Fibroblast of lung (primary cell): Measurements from ENCODE around the gene KRT4. TPM values are rescaled to one million over a fixed set of nuclear protein-coding genes. Genes with fewer than 3 reads are reported as not detected.

ENCODE experiments used
- DNase-seq, 2 donors: peaks; one replicate each; pipeline versions ENCODE4 v3.0.0 to v3.0.0-alpha.2; 2010; ENCODE audit warnings: low read depth in 2 of 2
- H2AFZ ChIP-seq: 2 replicates; pipeline ENCODE4 v1.5.1; 2012; ENCODE audit warnings: low read length, control low read depth, inconsistent platforms
- H3K27ac ChIP-seq: 2 replicates; pipeline ENCODE4 v1.5.1; 2011; ENCODE audit warnings: low read length, control low read depth; ENCODE audit not compliant: insufficient read depth
- H3K27me3 ChIP-seq: 2 replicates; pipeline ENCODE4 v1.5.1; 2011; ENCODE audit warnings: mild to moderate bottlenecking, low read length; ENCODE audit not compliant: control insufficient read depth, insufficient read depth
- H3K36me3 ChIP-seq: 2 replicates; pipeline ENCODE4 v1.5.1; 2011; ENCODE audit warnings: low read length; ENCODE audit not compliant: control insufficient read depth, insufficient read depth
- H3K4me1 ChIP-seq: 2 replicates; pipeline ENCODE4 v1.5.1; 2011; ENCODE audit warnings: low read length; ENCODE audit not compliant: control insufficient read depth, insufficient read depth; ENCODE audit errors: extremely low read depth
- H3K4me2 ChIP-seq: 2 replicates; pipeline ENCODE4 v1.5.1; 2011; ENCODE audit warnings: low read length, control low read depth; ENCODE audit not compliant: insufficient read depth; ENCODE audit errors: extremely low read depth
- H3K4me3 ChIP-seq, 4 experiments: fragments of 200-600 bp in 1 of 4; sonication (generic) in 1 of 4; replicated peaks in 1 of 4; 2 replicates each; pipeline ENCODE4 v1.5.1; 2011 to 2016; ENCODE audit warnings: low read length in 4 of 4, low read depth in 3 of 4, mild to moderate bottlenecking in 3 of 4, control low read depth in 2 of 4, inconsistent platforms in 1 of 4, mixed read lengths in 1 of 4; ENCODE audit not compliant: insufficient read depth in 1 of 4; ENCODE audit errors: control extremely low read depth in 1 of 4
- H3K79me2 ChIP-seq: 2 replicates; pipeline ENCODE4 v1.5.1; 2012; ENCODE audit warnings: mild to moderate bottlenecking, low read length, inconsistent platforms; ENCODE audit not compliant: control insufficient read depth, insufficient read depth
- H3K9ac ChIP-seq: 2 replicates; pipeline ENCODE4 v1.5.1; 2011; ENCODE audit warnings: mild to moderate bottlenecking, low read length, control low read depth; ENCODE audit not compliant: insufficient read depth
- H3K9me3 ChIP-seq: 2 replicates; pipeline ENCODE4 v1.5.1; 2012; ENCODE audit warnings: low read depth, low read length; ENCODE audit not compliant: control insufficient read depth, insufficient read depth
- H4K20me1 ChIP-seq: 2 replicates; pipeline ENCODE4 v1.5.1; 2011; ENCODE audit warnings: low read length; ENCODE audit not compliant: control insufficient read depth, insufficient read depth; ENCODE audit errors: extremely low read depth
- EZH2 ChIP-seq: IDR thresholded peaks from 2 replicates; pipeline ENCODE4 v1.5.1; 2012; ENCODE audit warnings: low read length, control low read depth, mild to moderate bottlenecking; ENCODE audit errors: missing control alignments
- polyA plus RNA-seq, 2 donors: library from polyadenylated mRNA; depleted of rRNA in 1 of 2; stranded (reverse) in 1 of 2; unstranded in 1 of 2; fragments of >200 nt; gene quantifications; 2 replicates each; pipeline ENCODE4 v1.2.1, GENCODE V29; 2011 to 2012; ENCODE audit warnings: missing spikeins in 1 of 2
- total RNA-seq: library from RNA; depleted of rRNA; stranded (reverse); fragments of >200 nt; gene quantifications from 2 replicates; pipeline ENCODE4 v1.2.1, GENCODE V29; 2014
- TF ChIP-seq, protein P1 (sequence below), 2 donors: IDR thresholded peaks in 1 of 2; conservative IDR thresholded peaks in 1 of 2; 1 replicate in 1 of 2; 2 replicates in 1 of 2; pipeline ENCODE4 v1.5.1; 2011 to 2012; ENCODE audit warnings: low read length in 2 of 2, control low read depth in 1 of 2, inconsistent platforms in 1 of 2, low read depth in 1 of 2, mild to moderate bottlenecking in 1 of 2

Gene KRT4
- total and polyA plus RNA-seq, 2 donors (not counting 1 experiment from before 2014, with no cell fraction given), result under 0.01 to 0.23 TPM

DNA sequence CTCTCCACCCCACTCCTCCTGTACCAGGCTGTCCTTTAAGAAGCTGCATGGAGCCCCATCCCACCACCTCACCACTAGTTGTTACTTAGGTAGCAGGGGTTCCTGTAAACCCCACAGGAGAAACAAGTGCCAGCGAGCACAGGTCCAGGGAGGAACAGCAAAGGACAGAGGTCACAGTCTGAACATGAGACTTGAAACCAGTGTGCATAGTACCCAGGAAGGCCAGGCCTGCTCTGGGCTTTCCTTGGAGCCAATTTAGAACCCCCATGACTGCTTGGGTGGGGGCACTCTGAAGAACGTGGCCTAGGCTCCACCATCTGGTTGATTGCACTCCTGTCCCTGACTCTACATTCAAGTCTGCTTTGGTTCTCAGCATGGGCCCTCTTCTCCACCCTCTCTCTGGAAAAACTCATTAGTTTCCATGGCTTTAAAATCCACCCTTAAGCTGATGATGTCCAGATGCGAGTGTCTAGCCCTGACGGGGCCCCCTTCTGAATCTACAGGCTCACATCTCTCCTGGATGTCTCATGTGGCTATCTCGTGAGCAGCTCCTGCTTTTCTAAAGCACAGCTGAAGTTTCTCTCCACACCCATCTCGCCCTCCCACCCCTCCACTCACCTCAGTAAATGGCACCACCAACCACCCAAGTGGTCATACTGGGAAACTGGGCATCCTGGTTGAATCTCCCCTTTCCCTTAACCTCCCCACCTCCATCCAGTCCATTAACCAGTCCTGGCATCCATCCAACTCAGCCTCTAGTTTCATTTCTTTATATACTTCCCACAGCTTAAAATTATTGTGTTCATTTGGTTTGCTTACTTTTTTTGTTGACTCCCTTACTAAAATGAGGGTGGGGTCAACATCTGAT lies 26.4 kb downstream of the KRT4 start:
- Histone ChIP-seq H3K9ac (no peak overlapping the region), H3K4me2 (no peak overlapping the region), H3K36me3 (no peaks in the 10 kb centered on the region), H4K20me1 (no peaks in the 10 kb centered on the region), H3K27ac (no peak overlapping the region), H3K79me2 (no peaks in the 10 kb centered on the region), H3K27me3 (peaks cover 17% of the 10 kb centered on the region), H2AFZ (no peak overlapping the region), H3K4me3 (no peak overlapping the region), H3K4me1 (no peaks in the 10 kb centered on the region), H3K9me3 (no peaks in the 10 kb centered on the region)
- DNase-seq, result no peak
- TF ChIP-seq, protein P1, sequence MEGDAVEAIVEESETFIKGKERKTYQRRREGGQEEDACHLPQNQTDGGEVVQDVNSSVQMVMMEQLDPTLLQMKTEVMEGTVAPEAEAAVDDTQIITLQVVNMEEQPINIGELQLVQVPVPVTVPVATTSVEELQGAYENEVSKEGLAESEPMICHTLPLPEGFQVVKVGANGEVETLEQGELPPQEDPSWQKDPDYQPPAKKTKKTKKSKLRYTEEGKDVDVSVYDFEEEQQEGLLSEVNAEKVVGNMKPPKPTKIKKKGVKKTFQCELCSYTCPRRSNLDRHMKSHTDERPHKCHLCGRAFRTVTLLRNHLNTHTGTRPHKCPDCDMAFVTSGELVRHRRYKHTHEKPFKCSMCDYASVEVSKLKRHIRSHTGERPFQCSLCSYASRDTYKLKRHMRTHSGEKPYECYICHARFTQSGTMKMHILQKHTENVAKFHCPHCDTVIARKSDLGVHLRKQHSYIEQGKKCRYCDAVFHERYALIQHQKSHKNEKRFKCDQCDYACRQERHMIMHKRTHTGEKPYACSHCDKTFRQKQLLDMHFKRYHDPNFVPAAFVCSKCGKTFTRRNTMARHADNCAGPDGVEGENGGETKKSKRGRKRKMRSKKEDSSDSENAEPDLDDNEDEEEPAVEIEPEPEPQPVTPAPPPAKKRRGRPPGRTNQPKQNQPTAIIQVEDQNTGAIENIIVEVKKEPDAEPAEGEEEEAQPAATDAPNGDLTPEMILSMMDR (conservative IDR thresholded peaks at IDR 0.05 in 1 of 2, IDR thresholded peaks at IDR 0.05 in 1 of 2; ENCODE audit: low read depth in 1 of 2, low read length in 2 of 2), result no peak

DNA sequence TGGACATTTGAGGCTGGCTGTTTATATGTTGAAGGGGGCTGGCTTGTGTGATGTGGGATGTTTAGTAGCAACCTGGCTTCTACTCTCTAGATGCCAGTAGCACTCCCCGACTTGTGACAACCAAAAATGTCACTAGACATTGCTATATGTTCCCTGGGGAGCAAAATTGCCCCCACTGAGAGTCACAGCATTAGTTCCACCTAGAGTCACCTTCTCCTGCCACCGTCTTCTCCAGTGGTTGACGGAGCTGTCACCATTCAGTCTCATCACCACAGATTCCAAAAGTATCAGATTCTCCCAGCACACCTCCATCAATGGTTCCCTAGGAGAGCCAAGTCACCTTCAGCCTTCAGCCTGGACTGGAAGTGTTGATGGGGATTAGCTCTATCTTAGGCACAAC lies 29.0 kb downstream of the KRT4 start:
- no peak overlapping the region for H2AFZ ChIP-seq
- H4K20me1 ChIP-seq, result no peaks in the 10 kb centered on the region
- H3K9ac ChIP-seq, result no peak overlapping the region
- TF ChIP-seq, protein P1 (conservative IDR thresholded peaks at IDR 0.05 in 1 of 2, IDR thresholded peaks at IDR 0.05 in 1 of 2; ENCODE audit: low read depth in 1 of 2, low read length in 2 of 2), result no peak
- TF ChIP-seq EZH2, result no peak
- H3K36me3 ChIP-seq, result no peaks in the 10 kb centered on the region
- no peaks in the 10 kb centered on the region for H3K9me3 ChIP-seq
- DNase-seq, result no peak
- H3K27ac ChIP-seq, result no peak overlapping the region
- H3K27me3 ChIP-seq, result peaks cover 14% of the 10 kb centered on the region
- H3K4me2 ChIP-seq, result no peak overlapping the region
- H3K79me2 ChIP-seq, result no peaks in the 10 kb centered on the region
- no peak overlapping the region for H3K4me3 ChIP-seq
- no peaks in the 10 kb centered on the region for H3K4me1 ChIP-seq

DNA sequence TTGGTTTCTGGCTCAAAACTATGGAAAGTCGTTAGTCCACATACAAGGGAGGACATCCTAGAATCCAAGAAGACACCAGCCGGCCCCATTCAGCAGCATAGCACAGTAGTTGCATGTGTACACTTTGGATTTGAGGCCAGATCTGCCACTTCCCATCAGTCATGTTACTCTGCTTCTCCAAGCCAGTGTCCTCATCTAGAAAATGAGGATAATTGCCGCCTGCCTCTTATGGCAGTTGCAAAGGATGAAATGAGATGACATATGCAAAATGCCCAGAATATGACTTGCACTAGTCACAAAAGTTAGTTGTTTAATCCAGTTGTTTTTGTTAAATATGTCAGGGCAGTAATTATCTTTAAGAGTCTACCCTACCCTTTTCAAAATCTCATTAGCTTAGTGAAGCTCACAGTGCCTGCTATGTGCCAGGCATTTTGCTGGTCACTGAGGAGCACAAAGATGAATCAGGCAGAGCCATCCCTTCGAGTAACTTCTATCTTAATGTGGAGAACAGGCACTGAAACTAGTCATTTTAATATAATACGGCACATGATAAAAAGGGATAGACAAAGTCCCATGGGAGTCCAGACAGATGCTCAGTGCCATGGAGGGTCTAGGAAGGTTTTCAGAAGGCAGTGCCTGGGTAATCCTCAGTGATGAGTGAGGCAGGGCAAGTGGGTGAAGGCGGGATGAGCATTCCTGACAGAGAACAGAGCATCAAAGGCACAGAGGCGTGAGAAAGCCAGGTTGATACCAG lies 30.2 kb downstream of the KRT4 start:
- no peak overlapping the region for H3K27ac ChIP-seq
- H3K9me3 ChIP-seq, result no peaks in the 10 kb centered on the region
- no peak for DNase-seq
- no peaks in the 10 kb centered on the region for H3K36me3 ChIP-seq
- no peak overlapping the region for H3K9ac ChIP-seq
- TF ChIP-seq, protein P1 (conservative IDR thresholded peaks at IDR 0.05 in 1 of 2, IDR thresholded peaks at IDR 0.05 in 1 of 2; ENCODE audit: low read depth in 1 of 2, low read length in 2 of 2), result no peak
- TF ChIP-seq EZH2, result no peak
- H3K4me1 ChIP-seq, result no peaks in the 10 kb centered on the region
- no peak overlapping the region for H3K4me2 ChIP-seq
- peaks cover 10% of the 10 kb centered on the region for H3K27me3 ChIP-seq
- H3K4me3 ChIP-seq, result no peak overlapping the region
- no peaks in the 10 kb centered on the region for H3K79me2 ChIP-seq
- no peak overlapping the region for H2AFZ ChIP-seq
- no peaks in the 10 kb centered on the region for H4K20me1 ChIP-seq
